DMS79 treated with DMSO at 0.1 percent for 48 hours (cell line): ENCODE measurements around the gene ZNF473.
"Not testable (repeated sequence)": the region's sequence is repeated elsewhere in the genome, so short reads cannot be mapped to it uniquely, and the experiment has no call there.

Source experiments
- DNase-seq: peaks from one replicate; lab custom pipeline; 2025; lab: John Stamatoyannopoulos, UW

ZNF473 gene

GRCh38 chr19:50099696-50100095, 73.9 kb downstream of the ZNF473 start:
- not testable (repeated sequence) for DNase-seq

GRCh38 chr19:50100946-50101345, 75.1 kb downstream of the ZNF473 start:
- DNase-seq = not testable (repeated sequence)
